AG04449 (cell line): ENCODE data around the gene ACR.

Experiments used
- CTCF ChIA-PET: fragments of 350-600 bp; formaldehyde crosslinking; extraction: SDS; loops from one replicate; lab custom pipeline; 2021; ENCODE audit warnings: antibody characterized with exemption; lab: Yijun Ruan, JAX
- POLR2A ChIA-PET: fragments of 400-600, 350-600 bp; formaldehyde crosslinking; extraction: SDS; loops from one replicate; lab custom pipeline; 2020; ENCODE audit warnings: antibody characterized with exemption, inconsistent platforms; lab: Yijun Ruan, JAX
- DNase-seq: peaks from one replicate; pipeline ENCODE4 v3.0.0-alpha.2; 2010; ENCODE audit warnings: low read depth, low spot score
- H3K4me3 ChIP-seq: 2 replicates; pipeline ENCODE4 v1.5.1; 2011; ENCODE audit warnings: low read depth, mild to moderate bottlenecking, control low read depth, low read length
- CTCF ChIP-seq: IDR thresholded peaks from one replicate; pipeline ENCODE4 v1.5.1; 2011; ENCODE audit warnings: mild to moderate bottlenecking, moderate library complexity, low read length, control low read depth, inconsistent platforms; ENCODE audit not compliant: insufficient read depth; ENCODE audit errors: missing control alignments

Gene ACR

DNA sequence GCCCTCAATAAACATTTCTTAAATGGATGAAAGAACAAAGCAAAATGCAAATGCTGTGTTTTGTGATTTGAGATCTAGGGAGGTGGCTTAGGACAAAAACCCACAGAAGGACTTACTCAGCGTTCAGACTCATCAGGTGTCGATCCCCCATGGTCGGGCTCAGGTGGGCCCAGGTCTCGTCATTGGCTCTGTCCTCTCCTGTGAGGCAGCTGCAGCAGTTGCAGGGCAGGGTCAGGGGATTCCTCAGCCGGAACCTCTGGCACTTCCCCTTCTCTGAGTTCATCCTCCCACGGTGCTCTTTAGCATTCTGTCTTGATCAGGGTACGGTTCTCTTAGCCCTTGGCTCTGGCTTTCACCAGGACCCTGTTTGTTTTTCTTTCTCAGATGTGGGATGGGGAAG, 14.0 kb upstream of the ACR start:
- POLR2A ChIA-PET, result no interaction called here
- TF ChIP-seq CTCF, result no peak
- H3K4me3 ChIP-seq, result no peak overlapping the region
- CTCF ChIA-PET, result interaction anchor here (4.8 kb wide), 1 partner anchor 8 kb away, joined by 45 read pairs; no protein-coding TSS in a partner anchor
- DNase-seq, result no peak

DNA sequence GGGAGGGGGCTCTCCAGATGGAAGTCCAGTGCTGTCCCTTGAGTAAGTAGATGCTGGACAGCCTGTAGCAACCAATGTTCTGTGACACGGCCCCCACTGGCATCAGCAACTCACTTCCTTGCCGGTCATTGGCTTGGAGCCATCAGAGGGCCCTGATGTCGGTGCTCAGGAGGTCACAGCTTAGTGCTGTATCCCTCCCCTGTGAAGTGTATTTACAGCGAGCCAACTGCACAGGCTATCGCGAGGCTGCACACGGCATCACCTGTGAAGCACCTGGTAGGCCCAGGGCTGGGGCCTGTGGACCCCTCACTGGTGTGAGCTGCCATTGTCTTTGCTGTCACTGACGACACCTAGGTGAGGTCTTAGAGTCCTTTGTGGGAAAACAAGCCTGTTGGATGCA, 13.4 kb upstream of the ACR start:
- TF ChIP-seq CTCF, result no peak
- no peak for DNase-seq
- H3K4me3 ChIP-seq, result no peak overlapping the region
- ChIA-PET CTCF (no interaction called here), POLR2A (no interaction called here)

DNA sequence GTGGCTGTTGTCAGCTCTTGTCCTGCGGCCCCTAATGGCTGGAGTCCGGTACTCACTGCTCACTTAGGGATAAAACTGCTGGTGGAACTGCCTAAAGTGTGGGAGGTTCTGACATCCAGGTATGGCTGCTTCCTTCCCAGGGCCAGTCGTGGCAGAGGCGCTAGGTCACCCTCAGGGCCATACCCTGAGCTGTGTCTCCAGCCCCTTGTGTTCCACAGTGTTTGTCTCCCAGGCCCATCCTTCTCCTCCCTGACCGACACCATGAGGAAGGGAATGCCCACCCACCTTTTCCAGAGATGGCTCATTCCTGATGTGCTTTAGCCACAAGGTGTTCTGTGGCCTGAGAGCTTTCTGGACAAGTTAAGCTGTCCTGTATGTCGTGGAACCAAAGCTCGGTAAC, 12.4 kb upstream of the ACR start:
- POLR2A ChIA-PET, result no interaction called here
- no peak overlapping the region for H3K4me3 ChIP-seq
- CTCF ChIA-PET, result no interaction called here
- no peak for DNase-seq
- no peak for TF ChIP-seq CTCF

GRCh38 chr22:50726643-50727340, 11.2 kb upstream of the ACR start:
- CTCF ChIA-PET, result interaction anchor here (1.0 kb wide), 1 partner anchor 10 kb away, joined by 3 read pairs; no protein-coding TSS in a partner anchor
- POLR2A ChIA-PET, result no interaction called here
- H3K4me3 ChIP-seq, result no peak overlapping the region
- TF ChIP-seq CTCF, result no peak
- no peak for DNase-seq

GRCh38 chr22:50727678-50728522, 10.1 kb upstream of the ACR start:
- DNase-seq, result no peak
- H3K4me3 ChIP-seq, result no peak overlapping the region
- POLR2A ChIA-PET, result no interaction called here
- TF ChIP-seq CTCF, result no peak
- CTCF ChIA-PET, result interaction anchor here (1.0 kb wide), 1 partner anchor 11 kb away, joined by 3 read pairs; no protein-coding TSS in a partner anchor

DNA sequence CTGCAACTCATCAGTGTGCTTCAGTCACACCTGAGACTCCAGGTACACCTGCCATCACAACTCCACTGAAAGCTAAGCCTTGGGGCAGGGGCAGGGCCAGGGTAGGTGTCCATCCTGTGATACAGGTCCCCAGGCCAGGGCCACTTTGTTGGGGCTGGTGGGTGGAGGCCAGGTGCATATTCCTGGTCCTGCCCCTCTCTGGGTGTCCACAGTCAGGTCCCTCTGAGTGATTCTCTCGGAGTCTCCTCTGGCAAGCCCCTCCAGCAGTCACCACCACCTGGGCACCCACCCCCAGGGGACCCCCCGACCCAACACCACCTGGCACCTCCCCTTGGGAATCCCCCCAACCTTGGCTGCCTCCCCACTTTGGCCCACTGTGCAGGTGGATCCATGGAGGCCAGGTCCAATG, 9.5 kb upstream of the ACR start:
- ChIA-PET POLR2A (no interaction called here), CTCF (no interaction called here)
- TF ChIP-seq CTCF, result no peak
- H3K4me3 ChIP-seq, result no peak overlapping the region
- DNase-seq, result no peak
